Measurements from ENCODE around the gene FAM9C. TPM values are rescaled to one million over a fixed set of nuclear protein-coding genes. Genes with fewer than 3 reads are reported as not detected.

FAM9C gene
- total and polyA plus RNA-seq, 3 donors from 2014 or later, result 2.8 to 9.5 (median 4.7) TPM

GRCh38 chrX:12986164-12986779 lies 58.1 kb downstream of the FAM9C start:
- no peak overlapping the region for H3K27ac ChIP-seq
- H3K4me1 ChIP-seq, result no peaks in the 10 kb centered on the region
- no peaks in the 10 kb centered on the region for H3K36me3 ChIP-seq (ENCODE audit: low read depth, missing control alignments)
- DNase-seq, result no peak
- no peak overlapping the region for H3K4me3 ChIP-seq
- H3K9me3 ChIP-seq, result no peaks in the 10 kb centered on the region
- no peaks in the 10 kb centered on the region for H3K27me3 ChIP-seq
- intact Hi-C loops (cut with DNase I; ENCODE audit: low total_unique reads), result no loop called here
- TF ChIP-seq POLR2A (IDR thresholded peaks at IDR 0.05), result no peak
- no peak for TF ChIP-seq CTCF (IDR thresholded peaks at IDR 0.05)
- 71 to 84% methylated on average over 4 of the region's 4 CpGs for WGBS, 2 donors

Other genes with a start within 250 kb of the FAM9C start
- under 1 TPM; 0.08 to 0.31 TPM for gene TLR7, start 177.5 kb downstream of the FAM9C start, total RNA-seq
- gene TLR7, start 177.5 kb downstream of the FAM9C start, polyA plus RNA-seq (ENCODE audit: insufficient read depth, low read depth, low replicate concordance), result 1.3 TPM
- gene TLR8, start 138.0 kb downstream of the FAM9C start, total RNA-seq, result under 1 TPM; 0.08 to 0.50 TPM
- gene TLR8, start 138.0 kb downstream of the FAM9C start, polyA plus RNA-seq (ENCODE audit: insufficient read depth, low read depth, low replicate concordance), result 1.3 TPM
- 100 to 1,000 TPM; 384 to 669 TPM for gene TMSB4X, start 69.5 kb downstream of the FAM9C start, total RNA-seq
- gene TMSB4X, start 69.5 kb downstream of the FAM9C start, polyA plus RNA-seq (ENCODE audit: insufficient read depth, low read depth, low replicate concordance), result 1,448 TPM

All from testis (tissue), 3 donors.